Vagina (tissue), 2 donors: ENCODE data around the gene CCSER2.

Experiments
- CTCF ChIP-seq, 3 experiments: fragments of 450-650 bp in 2 of 3; fragments of 200-600 bp in 1 of 3; sonication (generic) in 1 of 3; IDR thresholded peaks; one replicate each; pipeline ENCODE4 v1.5.1; 2017 to 2019; ENCODE audit warnings: antibody characterized with exemption in 3 of 3, mild to moderate bottlenecking in 2 of 3, moderate library complexity in 2 of 3
- POLR2A ChIP-seq, 2 donors: fragments of 450-650 bp; IDR thresholded peaks; one replicate each; pipeline ENCODE4 v1.6.1; 2017; ENCODE audit warnings: antibody characterized with exemption in 2 of 2, mild to moderate bottlenecking in 2 of 2, moderate library complexity in 2 of 2

GRCh38 chr10:84525120-84525806, 196.9 kb downstream of the CCSER2 start:
- TF ChIP-seq CTCF (IDR thresholded peaks at IDR 0.05) = no peak
- TF ChIP-seq POLR2A (IDR thresholded peaks at IDR 0.05) = no peak
